Left lung (tissue), 10 donors: Measurements from ENCODE around the gene ERF. TPM values are rescaled to one million over a fixed set of nuclear protein-coding genes. Genes with fewer than 3 reads are reported as not detected.

ENCODE experiments used
- ATAC-seq: fragments of 200-7000 bp; cut with Tn5 transposase; one replicate; pipeline ENCODE4 v1.9.1; 2020; ENCODE audit warnings: moderate library complexity
- DNase-seq, 4 donors: peaks; one replicate each; pipeline ENCODE4 v3.0.0-alpha.2; 2013 to 2020
- H3K27ac ChIP-seq, 2 donors: fragments of 200-600 bp; sonication (generic) in 1 of 2; one replicate each; pipeline versions ENCODE4 v1.5.0 to v1.8.0; 2020 to 2021
- H3K27me3 ChIP-seq, 2 donors: fragments of 200-600 bp; sonication (generic) in 1 of 2; one replicate each; pipeline versions ENCODE4 v1.5.0 to v1.8.0; 2020 to 2021
- H3K36me3 ChIP-seq, 2 donors: fragments of 200-600 bp; sonication (generic) in 1 of 2; one replicate each; pipeline versions ENCODE4 v1.5.0 to v1.8.0; 2020 to 2021
- H3K4me1 ChIP-seq, 2 donors: fragments of 200-600 bp; one replicate each; pipeline ENCODE4 v1.8.0; 2021
- H3K4me3 ChIP-seq, 2 donors: fragments of 200-600 bp; sonication (generic) in 1 of 2; one replicate each; pipeline versions ENCODE4 v1.5.0 to v1.8.0; 2020 to 2021; ENCODE audit warnings: mild to moderate bottlenecking in 1 of 2
- H3K9me3 ChIP-seq, 2 donors: fragments of 200-600 bp; sonication (generic) in 1 of 2; one replicate each; pipeline versions ENCODE4 v1.5.0 to v1.8.0; 2020 to 2021
- CTCF ChIP-seq, 2 donors: fragments of 200-600 bp; sonication (generic) in 1 of 2; IDR thresholded peaks; one replicate each; pipeline versions ENCODE4 v1.5.0 to v1.8.0; 2021; ENCODE audit warnings: antibody characterized with exemption in 2 of 2
- intact Hi-C, 2 donors: fragments of 100-400 bp; cut with DNase I; formaldehyde crosslinking; loops; one replicate each; pipeline versions ENCODE4 v1.11.2 to v1.14.2; 2022
- polyA plus RNA-seq, 6 donors: library from polyadenylated mRNA; unstranded; fragments of 120-200 nt; gene quantifications; one replicate each; pipeline ENCODE4 v1.2.1, GENCODE V29; 2013; ENCODE audit not compliant: insufficient read length in 6 of 6
- total RNA-seq, 2 donors: library from RNA; stranded (reverse); fragmentation: NEBNext Ultra II Directional; extraction: Animal tissue kit (Norgen Biotek cat#: 25700); gene quantifications; one replicate each; pipeline ENCODE4 v1.2.1, GENCODE V29; 2021
- donor health status: DM: no; HTN: yes; CAD: no.
- donor health status: DM: no; HTN: no; CAD: no.

Gene ERF
- total and polyA plus RNA-seq, 8 donors, result 42.9 to 56.4 (median 48.9) TPM

GRCh38 chr19:42281827-42282762 lies 27.2 kb upstream of the ERF start:
- no peak for TF ChIP-seq CTCF (IDR thresholded peaks at IDR 0.05)
- Histone ChIP-seq H3K4me3 (peak overlapping the region in 1 of 2 donors; percentile 75), H3K4me1 (peaks cover 63 to 79% of the 10 kb centered on the region in 2 donors), H3K27ac (peak overlapping the region; percentile 89 to 94), H3K9me3 (no peaks in the 10 kb centered on the region), H3K36me3 (peaks cover 0 to 4% of the 10 kb centered on the region in 2 donors), H3K27me3 (no peaks in the 10 kb centered on the region)
- ATAC-seq, result no peak
- no peak for DNase-seq
- intact Hi-C loops, result no loop called here

DNA sequence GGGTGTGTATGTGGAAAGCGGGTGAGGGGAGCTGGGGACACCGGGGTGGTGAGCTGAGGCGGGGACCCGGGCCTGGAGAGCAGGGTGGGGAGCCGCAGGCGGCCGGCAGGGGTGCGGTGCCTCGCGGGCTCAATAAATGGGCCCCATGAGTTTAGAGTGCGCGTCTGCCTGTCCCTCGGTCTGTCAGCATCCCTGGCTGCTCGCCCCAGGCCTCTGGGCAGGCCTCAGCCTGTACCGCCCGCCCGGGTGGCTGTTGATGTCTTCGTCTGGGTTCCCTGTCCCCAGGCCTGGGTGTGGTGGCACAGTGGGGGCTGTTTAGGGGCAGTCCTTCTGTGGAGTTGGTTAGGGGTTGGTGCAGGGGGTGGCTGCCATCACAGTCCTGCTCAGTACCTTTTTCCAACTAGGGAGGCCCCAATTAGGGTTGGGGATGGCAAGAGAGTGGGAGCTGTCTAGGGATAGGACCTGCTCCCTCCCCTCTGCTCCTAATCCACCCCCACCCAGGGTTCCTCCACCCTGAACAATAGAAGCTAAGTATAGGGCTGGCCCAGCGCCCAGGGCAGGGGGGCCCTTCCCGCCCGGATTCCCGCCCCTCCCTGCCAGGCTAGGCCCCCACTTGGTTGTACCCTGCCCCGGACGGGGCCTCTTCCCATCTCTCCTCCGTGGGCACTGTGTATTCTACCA lies 26.4 kb upstream of the ERF start:
- no peak for ATAC-seq
- Histone ChIP-seq H3K4me3 (peak overlapping the region; percentile 13 to 75), H3K36me3 (no peaks in the 10 kb centered on the region), H3K27me3 (no peaks in the 10 kb centered on the region), H3K9me3 (no peaks in the 10 kb centered on the region), H3K27ac (peak overlapping the region; percentile 89 to 94), H3K4me1 (peaks cover 63 to 82% of the 10 kb centered on the region in 2 donors)
- DNase-seq, result peak in 2 of 4 donors; percentile 52 to 63
- intact Hi-C loops, result no loop called here
- no peak for TF ChIP-seq CTCF (IDR thresholded peaks at IDR 0.05)

DNA sequence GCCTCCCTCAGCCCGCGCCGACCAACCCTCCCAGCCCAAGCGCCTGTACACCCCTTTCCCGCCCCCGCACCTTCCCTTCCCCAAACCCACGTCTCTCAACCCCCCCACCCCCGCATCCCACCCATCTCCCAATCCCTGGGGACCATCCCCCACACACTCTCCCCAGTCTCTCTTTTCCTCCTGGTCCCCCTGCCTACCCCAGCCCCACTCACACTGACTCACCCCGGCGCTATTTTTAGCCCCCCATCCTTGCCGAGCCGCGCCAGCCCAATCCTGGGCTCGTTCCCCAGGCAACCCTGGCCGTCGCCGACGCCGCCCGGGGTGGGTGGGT lies 25.9 kb upstream of the ERF start:
- Histone ChIP-seq H3K4me3 (peak overlapping the region; percentile 75 to 76), H3K36me3 (peaks cover 0 to under 1% of the 10 kb centered on the region in 2 donors), H3K4me1 (peaks cover 61 to 82% of the 10 kb centered on the region in 2 donors), H3K27ac (peak overlapping the region; percentile 89 to 94), H3K27me3 (no peaks in the 10 kb centered on the region), H3K9me3 (no peaks in the 10 kb centered on the region)
- DNase-seq (peak in 1 of 4 donors; percentile 59), ATAC-seq (peak; percentile 6)
- intact Hi-C loops, result no loop called here
- no peak for TF ChIP-seq CTCF (IDR thresholded peaks at IDR 0.05)

DNA sequence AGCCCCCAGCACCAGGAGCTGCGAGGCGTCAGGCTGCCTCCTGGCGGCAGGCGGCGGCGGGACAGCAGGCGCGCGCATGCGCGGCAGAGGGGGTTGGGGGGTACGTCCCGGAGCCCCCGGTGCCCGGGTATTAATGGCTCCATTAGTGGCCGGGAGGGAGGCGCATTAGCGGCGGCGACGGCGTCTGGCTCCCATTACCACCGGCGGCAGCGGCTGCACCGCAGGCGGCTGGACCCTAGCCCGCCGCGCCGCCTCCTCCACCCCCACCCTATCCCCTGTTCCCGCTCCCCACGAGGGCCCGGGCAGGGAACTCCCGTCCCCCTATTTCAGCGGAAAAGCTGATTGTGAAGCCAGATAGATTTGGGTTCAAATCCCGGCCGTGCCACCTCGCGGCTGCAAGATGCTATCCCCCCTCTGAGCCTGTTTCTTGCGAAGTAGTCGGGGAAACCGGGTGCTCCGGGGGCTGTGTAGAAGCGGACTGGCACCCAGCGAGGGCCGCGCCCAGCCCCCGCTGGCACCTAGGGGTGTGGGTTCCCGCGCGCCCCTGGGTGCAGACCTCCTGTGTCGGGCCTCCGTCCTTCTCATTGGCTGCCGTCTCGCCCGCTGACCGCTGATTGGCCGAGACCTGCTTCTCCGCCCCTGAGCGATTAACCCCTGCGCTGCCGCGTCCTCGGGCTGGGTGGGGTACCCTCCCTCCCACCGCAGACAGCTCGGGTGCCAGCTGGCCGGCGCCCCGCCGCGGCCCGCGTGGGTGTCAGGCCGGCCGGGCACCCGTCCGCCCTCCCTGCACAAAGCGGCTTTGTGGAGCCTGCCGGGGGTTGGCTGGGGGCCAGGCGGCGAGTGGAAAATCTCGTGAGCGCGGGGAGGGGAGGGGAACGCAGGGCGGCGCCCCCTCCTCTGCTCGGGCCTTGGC lies 25.2 kb upstream of the ERF start:
- H3K9me3 ChIP-seq, result no peaks in the 10 kb centered on the region
- no peaks in the 10 kb centered on the region for H3K27me3 ChIP-seq
- H3K4me3 ChIP-seq, result peak overlapping the region; percentile 75 to 76
- intact Hi-C loops, result no loop called here
- peaks cover 57 to 82% of the 10 kb centered on the region in 2 donors for H3K4me1 ChIP-seq
- peak; percentile 73 to 88 for TF ChIP-seq CTCF (IDR thresholded peaks at IDR 0.05)
- peak overlapping the region; percentile 89 to 94 for H3K27ac ChIP-seq
- ATAC-seq (peak; percentile 62), DNase-seq (peak; percentile 83 to 93 (median 90))
- peaks cover 0 to 7% of the 10 kb centered on the region in 2 donors for H3K36me3 ChIP-seq
